ENCODE results near the gene AFF3.

The AFF3 gene

GRCh38 chr2:99883358-99883757 lies 259.0 kb downstream of the AFF3 start:
- Histone ChIP-seq H3K9me3 (ENCODE audit: control insufficient read depth, low read length) (no peaks in the 10 kb centered on the region), H3K9ac (ENCODE audit: low read length) (no peak overlapping the region), H3K4me1 (ENCODE audit: control insufficient read depth, insufficient read depth, low read length) (no peaks in the 10 kb centered on the region), H3K27me3 (ENCODE audit: control insufficient read depth, insufficient read depth, low read length) (no peaks in the 10 kb centered on the region), H3K36me3 (ENCODE audit: control insufficient read depth, insufficient read depth, low read length) (no peaks in the 10 kb centered on the region), H3K4me3 (ENCODE audit: low read length) (no peak overlapping the region)

DNA sequence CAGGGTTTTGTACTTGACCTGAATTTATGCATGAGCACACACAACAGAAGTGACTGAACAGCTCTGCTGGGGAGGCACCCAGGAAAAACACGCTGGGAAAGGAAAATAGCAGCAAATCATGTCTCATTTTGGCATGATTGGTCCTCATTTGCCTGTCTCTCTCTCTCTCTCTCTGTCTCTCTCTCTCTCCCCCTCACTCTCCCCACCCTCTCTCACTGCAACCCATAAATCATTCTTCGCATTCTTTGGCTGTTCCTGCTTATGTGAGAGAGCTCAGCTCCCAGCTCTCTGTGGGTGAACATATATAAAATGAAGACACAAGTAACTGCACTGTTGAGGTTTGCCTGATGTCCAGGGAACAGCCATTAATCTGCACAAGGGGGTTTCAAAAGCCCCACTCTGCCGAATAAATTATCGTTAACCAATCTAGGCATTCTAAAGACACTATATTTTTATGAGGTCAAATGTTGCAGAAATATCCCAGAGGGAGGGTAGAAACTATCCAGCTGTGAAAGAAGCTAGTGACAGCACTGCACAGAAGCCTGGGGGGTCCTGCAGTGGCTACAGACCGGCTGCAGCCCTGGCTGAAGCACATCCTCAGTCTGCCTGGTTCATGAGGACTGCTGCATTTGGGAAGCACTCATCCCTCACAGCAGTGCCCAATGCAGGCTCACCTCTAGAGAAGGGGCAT lies 260.3 kb downstream of the AFF3 start:
- no peaks in the 10 kb centered on the region for H3K36me3 ChIP-seq (ENCODE audit: control insufficient read depth, insufficient read depth, low read length)
- H3K4me1 ChIP-seq (ENCODE audit: control insufficient read depth, insufficient read depth, low read length) = no peaks in the 10 kb centered on the region
- no peak overlapping the region for H3K9ac ChIP-seq (ENCODE audit: low read length)
- H3K9me3 ChIP-seq (ENCODE audit: control insufficient read depth, low read length) = no peaks in the 10 kb centered on the region
- H3K27me3 ChIP-seq (ENCODE audit: control insufficient read depth, insufficient read depth, low read length) = no peaks in the 10 kb centered on the region
- no peak overlapping the region for H3K4me3 ChIP-seq (ENCODE audit: low read length)

GRCh38 chr2:99880964-99881294 lies 261.5 kb downstream of the AFF3 start:
- Histone ChIP-seq H3K27me3 (ENCODE audit: control insufficient read depth, insufficient read depth, low read length) (no peaks in the 10 kb centered on the region), H3K36me3 (ENCODE audit: control insufficient read depth, insufficient read depth, low read length) (no peaks in the 10 kb centered on the region), H3K4me1 (ENCODE audit: control insufficient read depth, insufficient read depth, low read length) (no peaks in the 10 kb centered on the region)

GRCh38 chr2:99880148-99880963 lies 262.0 kb downstream of the AFF3 start:
- Histone ChIP-seq H3K4me3 (ENCODE audit: low read length) (no peak overlapping the region), H3K27me3 (ENCODE audit: control insufficient read depth, insufficient read depth, low read length) (no peaks in the 10 kb centered on the region), H3K4me1 (ENCODE audit: control insufficient read depth, insufficient read depth, low read length) (no peaks in the 10 kb centered on the region)

More at GRCh38 chr2:99880964-99881294, 261.5 kb downstream of the AFF3 start:
- Histone ChIP-seq H3K9me3 (ENCODE audit: control insufficient read depth, low read length) (no peaks in the 10 kb centered on the region), H3K4me3 (ENCODE audit: low read length) (no peak overlapping the region), H3K9ac (ENCODE audit: low read length) (no peak overlapping the region)

GRCh38 chr2:99879481-99879880 lies 262.9 kb downstream of the AFF3 start:
- H3K4me3 ChIP-seq (ENCODE audit: low read length) = no peak overlapping the region
- no peaks in the 10 kb centered on the region for H3K27me3 ChIP-seq (ENCODE audit: control insufficient read depth, insufficient read depth, low read length)
- H3K36me3 ChIP-seq (ENCODE audit: control insufficient read depth, insufficient read depth, low read length) = no peaks in the 10 kb centered on the region
- H3K4me1 ChIP-seq (ENCODE audit: control insufficient read depth, insufficient read depth, low read length) = no peaks in the 10 kb centered on the region
- no peak overlapping the region for H3K9ac ChIP-seq (ENCODE audit: low read length)
- no peaks in the 10 kb centered on the region for H3K9me3 ChIP-seq (ENCODE audit: control insufficient read depth, low read length)

More at GRCh38 chr2:99880148-99880963, 262.0 kb downstream of the AFF3 start:
- H3K9ac ChIP-seq (ENCODE audit: low read length) = no peak overlapping the region
- H3K36me3 ChIP-seq (ENCODE audit: control insufficient read depth, insufficient read depth, low read length) = no peaks in the 10 kb centered on the region
- no peaks in the 10 kb centered on the region for H3K9me3 ChIP-seq (ENCODE audit: control insufficient read depth, low read length)

GRCh38 chr2:99878581-99879350 lies 263.6 kb downstream of the AFF3 start:
- Histone ChIP-seq H3K36me3 (ENCODE audit: control insufficient read depth, insufficient read depth, low read length) (no peaks in the 10 kb centered on the region), H3K27me3 (ENCODE audit: control insufficient read depth, insufficient read depth, low read length) (no peaks in the 10 kb centered on the region), H3K4me1 (ENCODE audit: control insufficient read depth, insufficient read depth, low read length) (no peaks in the 10 kb centered on the region), H3K9me3 (ENCODE audit: control insufficient read depth, low read length) (no peaks in the 10 kb centered on the region), H3K9ac (ENCODE audit: low read length) (no peak overlapping the region), H3K4me3 (ENCODE audit: low read length) (no peak overlapping the region)

DNA sequence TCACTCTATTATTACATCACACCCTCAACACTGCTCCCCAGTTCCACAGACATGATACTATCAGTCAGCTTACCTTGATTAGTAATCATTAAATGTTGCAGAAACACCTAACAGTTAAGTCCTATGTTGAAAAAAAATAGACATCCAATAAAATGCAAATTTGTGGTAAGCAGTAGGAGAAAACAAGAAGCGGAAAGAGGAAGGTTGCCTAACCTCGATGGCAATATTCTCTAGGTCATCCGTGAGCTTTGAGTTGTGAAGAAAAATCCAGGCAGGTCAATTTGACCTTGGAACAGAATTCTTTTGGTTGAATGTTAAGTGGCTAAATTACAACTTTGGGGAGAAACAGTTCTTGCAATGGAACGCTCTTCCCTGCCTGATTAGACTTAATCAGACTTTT lies 264.4 kb downstream of the AFF3 start:
- H3K9ac ChIP-seq (ENCODE audit: low read length) = no peak overlapping the region
- no peaks in the 10 kb centered on the region for H3K27me3 ChIP-seq (ENCODE audit: control insufficient read depth, insufficient read depth, low read length)
- H3K4me3 ChIP-seq (ENCODE audit: low read length) = no peak overlapping the region
- no peaks in the 10 kb centered on the region for H3K36me3 ChIP-seq (ENCODE audit: control insufficient read depth, insufficient read depth, low read length)
- H3K4me1 ChIP-seq (ENCODE audit: control insufficient read depth, insufficient read depth, low read length) = no peaks in the 10 kb centered on the region
- H3K9me3 ChIP-seq (ENCODE audit: control insufficient read depth, low read length) = no peaks in the 10 kb centered on the region

DNA sequence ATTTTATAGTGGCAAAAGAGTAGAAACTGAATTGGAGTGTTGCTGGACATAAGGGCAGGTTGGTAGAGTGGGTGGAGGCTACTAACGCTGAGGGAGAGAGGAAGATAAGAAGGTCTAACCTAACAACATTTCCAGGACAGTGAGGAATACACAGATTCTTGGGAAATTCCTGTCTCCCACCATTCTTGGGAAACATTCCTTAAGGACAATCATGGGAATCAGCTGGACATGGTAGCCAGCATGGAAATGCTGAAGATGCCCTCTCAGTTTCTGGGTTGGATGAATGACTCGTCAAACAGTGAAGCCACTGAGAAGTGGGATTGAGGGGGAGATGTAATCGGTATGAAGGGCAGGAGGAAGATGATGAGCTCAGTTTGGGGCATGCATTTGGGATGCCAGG lies 265.4 kb downstream of the AFF3 start:
- H3K27me3 ChIP-seq (ENCODE audit: control insufficient read depth, insufficient read depth, low read length) = no peaks in the 10 kb centered on the region
- no peaks in the 10 kb centered on the region for H3K9me3 ChIP-seq (ENCODE audit: control insufficient read depth, low read length)
- H3K9ac ChIP-seq (ENCODE audit: low read length) = no peak overlapping the region
- H3K4me3 ChIP-seq (ENCODE audit: low read length) = no peak overlapping the region
- no peaks in the 10 kb centered on the region for H3K4me1 ChIP-seq (ENCODE audit: control insufficient read depth, insufficient read depth, low read length)
- H3K36me3 ChIP-seq (ENCODE audit: control insufficient read depth, insufficient read depth, low read length) = no peaks in the 10 kb centered on the region

DNA sequence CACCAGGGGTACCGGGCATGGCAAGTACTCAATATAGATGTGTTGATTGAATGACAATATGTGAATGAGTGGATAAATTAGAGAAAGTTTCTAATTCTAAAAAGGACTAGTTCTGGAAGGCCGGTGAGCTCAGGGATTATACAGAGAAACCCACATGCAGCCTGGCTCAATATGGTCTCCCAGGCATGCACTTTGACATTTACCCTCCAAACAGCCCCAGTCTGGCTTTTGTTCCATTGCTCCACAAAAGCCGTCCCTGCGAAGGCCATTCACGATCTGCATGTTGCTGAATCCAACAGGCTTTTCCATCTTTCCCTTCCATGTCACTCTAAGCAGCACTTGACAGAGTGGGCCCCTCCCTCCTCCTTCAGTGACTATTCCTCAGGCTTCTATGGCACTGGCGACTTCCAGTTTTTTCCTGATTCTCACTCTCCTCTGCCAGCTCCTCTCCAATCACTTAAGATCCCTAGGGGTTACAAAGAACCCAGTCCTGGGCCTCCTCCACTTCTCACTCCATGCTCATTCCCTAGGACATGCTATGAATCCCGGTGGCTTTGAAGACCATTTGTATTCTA lies 266.7 kb downstream of the AFF3 start:
- Histone ChIP-seq H3K36me3 (ENCODE audit: control insufficient read depth, insufficient read depth, low read length) (no peaks in the 10 kb centered on the region), H3K9me3 (ENCODE audit: control insufficient read depth, low read length) (no peaks in the 10 kb centered on the region), H3K9ac (ENCODE audit: low read length) (no peak overlapping the region), H3K4me1 (ENCODE audit: control insufficient read depth, insufficient read depth, low read length) (no peaks in the 10 kb centered on the region), H3K4me3 (ENCODE audit: low read length) (no peak overlapping the region), H3K27me3 (ENCODE audit: control insufficient read depth, insufficient read depth, low read length) (no peaks in the 10 kb centered on the region)

GRCh38 chr2:99868260-99868659 lies 274.1 kb downstream of the AFF3 start:
- H3K36me3 ChIP-seq (ENCODE audit: control insufficient read depth, insufficient read depth, low read length) = no peaks in the 10 kb centered on the region
- H3K9ac ChIP-seq (ENCODE audit: low read length) = no peak overlapping the region
- H3K9me3 ChIP-seq (ENCODE audit: control insufficient read depth, low read length) = no peaks in the 10 kb centered on the region
- no peaks in the 10 kb centered on the region for H3K27me3 ChIP-seq (ENCODE audit: control insufficient read depth, insufficient read depth, low read length)
- H3K4me1 ChIP-seq (ENCODE audit: control insufficient read depth, insufficient read depth, low read length) = no peaks in the 10 kb centered on the region
- H3K4me3 ChIP-seq (ENCODE audit: low read length) = no peak overlapping the region

DNA sequence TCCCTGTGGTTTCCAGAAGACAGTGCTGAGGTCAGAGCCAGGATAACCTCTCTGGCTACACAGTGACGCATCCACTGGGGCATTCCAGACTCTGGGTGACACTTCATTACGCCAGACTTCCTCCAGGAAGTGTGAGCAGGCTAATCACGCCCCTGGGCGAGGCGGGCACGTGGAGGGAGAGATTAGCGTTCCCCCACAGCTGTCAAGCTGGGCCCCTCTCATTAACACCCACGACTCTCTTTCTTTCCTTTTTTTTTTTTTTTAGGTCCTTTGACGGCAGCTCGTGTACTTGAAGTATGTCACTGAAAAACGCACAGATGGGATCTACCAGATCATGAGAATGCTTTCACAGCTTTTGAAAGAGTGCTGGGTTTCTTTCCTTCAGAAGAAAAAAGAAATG lies 274.6 kb downstream of the AFF3 start:
- H3K4me3 ChIP-seq (ENCODE audit: low read length) = no peak overlapping the region
- no peak overlapping the region for H3K9ac ChIP-seq (ENCODE audit: low read length)
- no peaks in the 10 kb centered on the region for H3K4me1 ChIP-seq (ENCODE audit: control insufficient read depth, insufficient read depth, low read length)
- no peaks in the 10 kb centered on the region for H3K36me3 ChIP-seq (ENCODE audit: control insufficient read depth, insufficient read depth, low read length)
- H3K9me3 ChIP-seq (ENCODE audit: control insufficient read depth, low read length) = no peaks in the 10 kb centered on the region
- no peaks in the 10 kb centered on the region for H3K27me3 ChIP-seq (ENCODE audit: control insufficient read depth, insufficient read depth, low read length)

Data from mucosa of stomach (tissue), 1 donor.